Measurements from ENCODE around the gene CLDND2. TPM values are rescaled to one million over a fixed set of nuclear protein-coding genes. Genes with fewer than 3 reads are reported as not detected.

Gene CLDND2
- polyA plus RNA-seq, 1 of the 3 experiments (the other 2 are of a cell fraction): 0.26 TPM

DNA sequence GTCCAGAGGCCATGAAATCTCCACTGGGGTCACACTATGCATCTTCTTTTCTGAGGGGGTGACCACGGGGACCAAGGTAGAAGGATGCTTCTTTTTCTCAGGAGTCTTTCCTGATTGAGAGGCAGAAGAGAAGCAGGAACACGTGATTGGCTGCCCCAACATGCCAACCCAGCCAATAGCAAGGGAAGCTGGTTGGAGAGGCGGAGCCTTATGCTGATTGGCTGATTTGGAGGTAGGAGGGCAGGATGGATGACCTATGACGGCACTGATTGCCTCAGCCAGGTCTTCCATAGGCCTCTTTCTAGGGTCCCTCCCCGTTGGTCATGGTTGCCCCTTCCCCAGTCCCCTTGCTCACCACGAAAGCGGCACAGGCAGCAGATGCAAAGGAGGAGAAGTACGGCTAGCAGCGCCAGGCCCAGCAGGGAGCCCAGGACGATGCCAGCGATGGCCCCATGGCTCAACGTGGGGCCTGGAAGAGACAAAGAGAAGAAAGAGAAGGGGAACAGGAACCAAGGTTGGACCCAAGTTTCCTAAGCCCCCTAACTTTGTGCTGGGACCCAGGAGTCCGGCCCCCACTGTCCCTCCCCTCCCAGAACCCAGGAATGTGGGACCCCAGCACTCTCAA lies 34.9 kb downstream of the CLDND2 start:
- Histone ChIP-seq H3K79me2 (ENCODE audit: insufficient read depth) (no peaks in the 10 kb centered on the region), H3F3A (replicated peaks; ENCODE audit: insufficient read depth) (no peaks in the 10 kb centered on the region), H3K36me3 (replicated peaks in 1 of 2; ENCODE audit: control insufficient read depth in 1 of 2, insufficient read depth in 2 of 2, low read length in 1 of 2) (no peaks in the 10 kb centered on the region), H3K4me3 (ENCODE audit: low read depth in 2 of 2, low read length in 1 of 2) (no peak overlapping the region), H3K4me2 (no peak overlapping the region), H2AFZ (ENCODE audit: low read depth) (no peak overlapping the region), H3K9me3 (no peaks in the 10 kb centered on the region), H3K27ac (ENCODE audit: low read depth in 2 of 2, low read length in 1 of 2) (no peak overlapping the region), H3K4me1 (ENCODE audit: control insufficient read depth in 1 of 2, insufficient read depth in 2 of 2, low read depth in 1 of 2, low read length in 1 of 2) (no peaks in the 10 kb centered on the region; a peak in 1 of 4 replicates), H4K20me1 (ENCODE audit: insufficient read depth) (no peaks in the 10 kb centered on the region), H3K9me2 (no peaks in the 10 kb centered on the region), H3K9ac (no peak overlapping the region), H3K27me3 (ENCODE audit: insufficient read depth) (no peaks in the 10 kb centered on the region)
- no peak for TF ChIP-seq RAD21 (IDR thresholded peaks at IDR 0.05; ENCODE audit: low read length)
- TF ChIP-seq, protein P1, sequence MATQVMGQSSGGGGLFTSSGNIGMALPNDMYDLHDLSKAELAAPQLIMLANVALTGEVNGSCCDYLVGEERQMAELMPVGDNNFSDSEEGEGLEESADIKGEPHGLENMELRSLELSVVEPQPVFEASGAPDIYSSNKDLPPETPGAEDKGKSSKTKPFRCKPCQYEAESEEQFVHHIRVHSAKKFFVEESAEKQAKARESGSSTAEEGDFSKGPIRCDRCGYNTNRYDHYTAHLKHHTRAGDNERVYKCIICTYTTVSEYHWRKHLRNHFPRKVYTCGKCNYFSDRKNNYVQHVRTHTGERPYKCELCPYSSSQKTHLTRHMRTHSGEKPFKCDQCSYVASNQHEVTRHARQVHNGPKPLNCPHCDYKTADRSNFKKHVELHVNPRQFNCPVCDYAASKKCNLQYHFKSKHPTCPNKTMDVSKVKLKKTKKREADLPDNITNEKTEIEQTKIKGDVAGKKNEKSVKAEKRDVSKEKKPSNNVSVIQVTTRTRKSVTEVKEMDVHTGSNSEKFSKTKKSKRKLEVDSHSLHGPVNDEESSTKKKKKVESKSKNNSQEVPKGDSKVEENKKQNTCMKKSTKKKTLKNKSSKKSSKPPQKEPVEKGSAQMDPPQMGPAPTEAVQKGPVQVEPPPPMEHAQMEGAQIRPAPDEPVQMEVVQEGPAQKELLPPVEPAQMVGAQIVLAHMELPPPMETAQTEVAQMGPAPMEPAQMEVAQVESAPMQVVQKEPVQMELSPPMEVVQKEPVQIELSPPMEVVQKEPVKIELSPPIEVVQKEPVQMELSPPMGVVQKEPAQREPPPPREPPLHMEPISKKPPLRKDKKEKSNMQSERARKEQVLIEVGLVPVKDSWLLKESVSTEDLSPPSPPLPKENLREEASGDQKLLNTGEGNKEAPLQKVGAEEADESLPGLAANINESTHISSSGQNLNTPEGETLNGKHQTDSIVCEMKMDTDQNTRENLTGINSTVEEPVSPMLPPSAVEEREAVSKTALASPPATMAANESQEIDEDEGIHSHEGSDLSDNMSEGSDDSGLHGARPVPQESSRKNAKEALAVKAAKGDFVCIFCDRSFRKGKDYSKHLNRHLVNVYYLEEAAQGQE (IDR thresholded peaks at IDR 0.05; ENCODE audit: low read depth, low read length): no peak
- no peak for TF ChIP-seq MEF2A (IDR thresholded peaks at IDR 0.05; ENCODE audit: borderline replicate concordance, low read depth)
- no peak for TF ChIP-seq EZH2phosphoT487 (IDR thresholded peaks at IDR 0.05; ENCODE audit: borderline replicate concordance, low read depth)
- no peak for TF ChIP-seq GATA2 (CRISPR knock-in tag; IDR thresholded peaks at IDR 0.05)
- TF ChIP-seq, protein P2, sequence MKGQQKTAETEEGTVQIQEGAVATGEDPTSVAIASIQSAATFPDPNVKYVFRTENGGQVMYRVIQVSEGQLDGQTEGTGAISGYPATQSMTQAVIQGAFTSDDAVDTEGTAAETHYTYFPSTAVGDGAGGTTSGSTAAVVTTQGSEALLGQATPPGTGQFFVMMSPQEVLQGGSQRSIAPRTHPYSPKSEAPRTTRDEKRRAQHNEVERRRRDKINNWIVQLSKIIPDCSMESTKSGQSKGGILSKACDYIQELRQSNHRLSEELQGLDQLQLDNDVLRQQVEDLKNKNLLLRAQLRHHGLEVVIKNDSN (IDR thresholded peaks at IDR 0.05; ENCODE audit: borderline replicate concordance, low read depth): no peak
- TF ChIP-seq SMC3 (IDR thresholded peaks at IDR 0.05; ENCODE audit: low read depth, low read length): no peak
- TF ChIP-seq TEAD4 (IDR thresholded peaks at IDR 0.05; ENCODE audit: borderline replicate concordance, insufficient read depth): no peak
- TF ChIP-seq TAF1 (IDR thresholded peaks at IDR 0.05; ENCODE audit: borderline replicate concordance, low read depth, low read length): no peak
- peak; percentile 58 for DNase-seq
- WGBS (ENCODE audit: low lambda C conversion rate): 67% methylated on average over 13 of the region's 13 CpGs
- ChIA-PET CTCF (no interaction called here), POLR2A (interaction anchor here (0.7 kb wide), 1 partner anchor 51 kb away, joined by 5 read pairs; no protein-coding TSS in a partner anchor)

DNA sequence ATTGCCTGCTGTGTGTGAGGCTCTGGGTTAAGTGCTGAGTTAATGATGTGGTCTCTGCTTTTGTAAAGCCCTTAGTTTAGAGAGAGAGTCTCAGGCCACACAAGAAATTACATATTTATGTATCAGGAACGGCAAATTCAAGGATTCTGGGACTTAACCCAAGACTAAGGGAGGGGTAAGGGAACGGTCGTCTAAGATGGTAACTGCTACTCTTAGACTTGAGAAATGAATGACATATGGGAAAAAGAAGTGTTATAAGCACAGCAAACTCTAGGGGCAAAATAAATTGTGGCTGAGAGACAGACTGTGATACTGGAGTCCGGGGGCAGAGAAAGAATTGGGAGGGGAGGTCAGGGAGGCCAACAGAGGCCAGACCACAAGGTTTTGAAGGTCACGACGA lies 37.1 kb downstream of the CLDND2 start:
- Histone ChIP-seq H4K20me1 (ENCODE audit: insufficient read depth) (no peaks in the 10 kb centered on the region), H2AFZ (ENCODE audit: low read depth) (no peak overlapping the region), H3K4me2 (no peak overlapping the region), H3K9me3 (no peaks in the 10 kb centered on the region), H3K36me3 (replicated peaks in 1 of 2; ENCODE audit: control insufficient read depth in 1 of 2, insufficient read depth in 2 of 2, low read length in 1 of 2) (no peaks in the 10 kb centered on the region), H3F3A (replicated peaks; ENCODE audit: insufficient read depth) (no peaks in the 10 kb centered on the region), H3K9me2 (no peaks in the 10 kb centered on the region), H3K27me3 (ENCODE audit: insufficient read depth) (no peaks in the 10 kb centered on the region), H3K4me1 (ENCODE audit: control insufficient read depth in 1 of 2, insufficient read depth in 2 of 2, low read depth in 1 of 2, low read length in 1 of 2) (no peaks in the 10 kb centered on the region), H3K9ac (no peak overlapping the region), H3K27ac (ENCODE audit: low read depth in 2 of 2, low read length in 1 of 2) (no peak overlapping the region), H3K79me2 (ENCODE audit: insufficient read depth) (no peaks in the 10 kb centered on the region), H3K4me3 (ENCODE audit: low read depth in 2 of 2, low read length in 1 of 2) (no peak overlapping the region)
- TF ChIP-seq ELF1 (IDR thresholded peaks at IDR 0.05) (no peak), POLR2AphosphoS5 (IDR thresholded peaks at IDR 0.05; ENCODE audit: low read depth, low read length) (no peak), EZH2phosphoT487 (IDR thresholded peaks at IDR 0.05; ENCODE audit: borderline replicate concordance, low read depth) (no peak), FOXM1 (IDR thresholded peaks at IDR 0.05; ENCODE audit: low read depth) (no peak), TCF12 (IDR thresholded peaks at IDR 0.05) (no peak), YY1 (IDR thresholded peaks at IDR 0.05; ENCODE audit: low read depth) (no peak), MEF2A (IDR thresholded peaks at IDR 0.05; ENCODE audit: borderline replicate concordance, low read depth) (no peak), FOXJ3 (CRISPR knock-in tag; IDR thresholded peaks at IDR 0.05) (no peak), GATA2 (CRISPR knock-in tag; IDR thresholded peaks at IDR 0.05) (no peak), RFX5 (IDR thresholded peaks at IDR 0.05; ENCODE audit: low read length) (no peak), ZBTB33 (IDR thresholded peaks at IDR 0.05; ENCODE audit: borderline replicate concordance, low read depth) (no peak), NFIC (IDR thresholded peaks at IDR 0.05; ENCODE audit: borderline replicate concordance) (no peak), TEAD4 (IDR thresholded peaks at IDR 0.05; ENCODE audit: borderline replicate concordance, insufficient read depth) (no peak), PBX3 (IDR thresholded peaks at IDR 0.05) (no peak)
- TF ChIP-seq, protein P2 (IDR thresholded peaks at IDR 0.05; ENCODE audit: borderline replicate concordance, low read depth): no peak
- CTCF ChIA-PET: no interaction called here
- no peak for DNase-seq
- WGBS (ENCODE audit: low lambda C conversion rate): 66% methylated on average over 6 of the region's 6 CpGs
- POLR2A ChIA-PET: no interaction called here
